Neuronal stem cell (in vitro differentiated cells): ENCODE data around the gene ZFHX3.

Experiments used
- DNase-seq: peaks from one replicate; pipeline ENCODE4 v3.0.0-alpha.2; 2013; ENCODE audit warnings: low spot score
- H2AFZ ChIP-seq: one replicate; pipeline ENCODE4 v1.6.1; 2013; ENCODE audit warnings: mild to moderate bottlenecking, low read length, inconsistent platforms
- H2AK5ac ChIP-seq: 2 replicates; pipeline ENCODE4 v1.6.1; 2013; ENCODE audit warnings: low read depth, mild to moderate bottlenecking, inconsistent platforms, low read length, moderate library complexity, mixed read lengths
- H2BK120ac ChIP-seq: 2 replicates; pipeline ENCODE4 v1.6.1; 2013; ENCODE audit warnings: low read depth, mild to moderate bottlenecking, inconsistent platforms, low read length, moderate library complexity, mixed read lengths
- H2BK12ac ChIP-seq: one replicate; pipeline ENCODE4 v1.6.1; 2013; ENCODE audit warnings: low read length, inconsistent platforms
- H2BK15ac ChIP-seq: 2 replicates; pipeline ENCODE4 v1.6.1; 2013; ENCODE audit warnings: mild to moderate bottlenecking, low read length, inconsistent platforms, mixed read lengths
- H2BK5ac ChIP-seq: one replicate; pipeline ENCODE4 v1.6.1; 2013; ENCODE audit warnings: inconsistent platforms, mild to moderate bottlenecking, low read length, moderate library complexity
- H3K14ac ChIP-seq: one replicate; pipeline ENCODE4 v1.6.1; 2013; ENCODE audit warnings: low read length, inconsistent platforms
- H3K18ac ChIP-seq: 2 replicates; pipeline ENCODE4 v1.6.1; 2013; ENCODE audit warnings: low read length, inconsistent platforms
- H3K23ac ChIP-seq: 2 replicates; pipeline ENCODE4 v1.6.1; 2013; ENCODE audit warnings: low read depth, mild to moderate bottlenecking, mixed read lengths, low read length, inconsistent platforms; ENCODE audit not compliant: poor library complexity
- H3K27ac ChIP-seq: replicated peaks from 3 replicates; pipeline ENCODE4 v1.5.1; 2013; ENCODE audit warnings: low read length, inconsistent platforms
- H3K27me3 ChIP-seq, 3 experiments: 2 replicates each; pipeline ENCODE4 v1.6.1; 2013; ENCODE audit warnings: low read length in 3 of 3, mild to moderate bottlenecking in 2 of 3, inconsistent platforms in 1 of 3, low read depth in 1 of 3, mixed read lengths in 1 of 3, moderate library complexity in 1 of 3; ENCODE audit not compliant: control insufficient read depth in 3 of 3, insufficient read depth in 3 of 3
- H3K36me3 ChIP-seq, 2 donors: replicated peaks in 1 of 2; 2 replicates each; pipeline ENCODE4 v1.6.1; 2013; ENCODE audit warnings: low read length in 2 of 2; ENCODE audit not compliant: control insufficient read depth in 2 of 2, insufficient read depth in 2 of 2
- H3K4ac ChIP-seq: 2 replicates; pipeline ENCODE4 v1.6.1; 2013; ENCODE audit warnings: inconsistent platforms, mild to moderate bottlenecking, low read length, moderate library complexity
- H3K4me1 ChIP-seq, 2 donors: 1 replicate in 1 of 2; 2 replicates in 1 of 2; pipeline ENCODE4 v1.6.1; 2013; ENCODE audit warnings: low read length in 2 of 2, low read depth in 1 of 2; ENCODE audit not compliant: control insufficient read depth in 2 of 2, insufficient read depth in 1 of 2
- H3K4me2 ChIP-seq: one replicate; pipeline ENCODE4 v1.6.1; 2013; ENCODE audit warnings: mild to moderate bottlenecking, low read length, inconsistent platforms; ENCODE audit not compliant: insufficient read depth, poor library complexity, severe bottlenecking
- H3K4me3 ChIP-seq, 2 donors: 2 replicates each; pipeline ENCODE4 v1.5.1; 2013; ENCODE audit warnings: low read length in 2 of 2, mild to moderate bottlenecking in 2 of 2, inconsistent platforms in 1 of 2, moderate library complexity in 1 of 2
- H3K79me1 ChIP-seq: one replicate; pipeline ENCODE4 v1.6.1; 2013; ENCODE audit warnings: low read depth, mild to moderate bottlenecking, inconsistent platforms, low read length, moderate library complexity
- H3K9ac ChIP-seq: one replicate; pipeline ENCODE4 v1.6.1; 2013; ENCODE audit warnings: mild to moderate bottlenecking, low read depth, low read length, inconsistent platforms; ENCODE audit not compliant: poor library complexity
- H3K9me3 ChIP-seq, 2 donors: replicated peaks in 1 of 2; 2 replicates each; pipeline versions ENCODE3 to v1.6.1; 2013; ENCODE audit warnings: low read length in 2 of 2, mild to moderate bottlenecking in 2 of 2, inconsistent platforms in 1 of 2, low read depth in 1 of 2, mixed read lengths in 1 of 2, moderate library complexity in 1 of 2; ENCODE audit not compliant: control insufficient read depth in 2 of 2, insufficient read depth in 1 of 2
- H4K8ac ChIP-seq: one replicate; pipeline ENCODE4 v1.6.1; 2013; ENCODE audit warnings: low read depth, mild to moderate bottlenecking, inconsistent platforms, low read length, moderate library complexity
- H4K91ac ChIP-seq: one replicate; pipeline ENCODE4 v1.6.1; 2013; ENCODE audit warnings: low read length, low read depth, mild to moderate bottlenecking, inconsistent platforms; ENCODE audit not compliant: poor library complexity
- WGBS, 2 donors: extraction: QIAGEN DNeasy Blood & Tissue Kit; methylation state at CpG; one replicate each; pipeline ENCODE4 v1.1.7; 2013; ENCODE audit warnings: missing lambda C conversion rate in 2 of 2, mixed read lengths in 1 of 2; ENCODE audit not compliant: insufficient read length in 2 of 2, insufficient replicate concordance in 1 of 2; ENCODE audit errors: extremely low coverage in 2 of 2; 5-methylcytosine and 5-hydroxymethylcytosine counted together

ZFHX3 gene

DNA sequence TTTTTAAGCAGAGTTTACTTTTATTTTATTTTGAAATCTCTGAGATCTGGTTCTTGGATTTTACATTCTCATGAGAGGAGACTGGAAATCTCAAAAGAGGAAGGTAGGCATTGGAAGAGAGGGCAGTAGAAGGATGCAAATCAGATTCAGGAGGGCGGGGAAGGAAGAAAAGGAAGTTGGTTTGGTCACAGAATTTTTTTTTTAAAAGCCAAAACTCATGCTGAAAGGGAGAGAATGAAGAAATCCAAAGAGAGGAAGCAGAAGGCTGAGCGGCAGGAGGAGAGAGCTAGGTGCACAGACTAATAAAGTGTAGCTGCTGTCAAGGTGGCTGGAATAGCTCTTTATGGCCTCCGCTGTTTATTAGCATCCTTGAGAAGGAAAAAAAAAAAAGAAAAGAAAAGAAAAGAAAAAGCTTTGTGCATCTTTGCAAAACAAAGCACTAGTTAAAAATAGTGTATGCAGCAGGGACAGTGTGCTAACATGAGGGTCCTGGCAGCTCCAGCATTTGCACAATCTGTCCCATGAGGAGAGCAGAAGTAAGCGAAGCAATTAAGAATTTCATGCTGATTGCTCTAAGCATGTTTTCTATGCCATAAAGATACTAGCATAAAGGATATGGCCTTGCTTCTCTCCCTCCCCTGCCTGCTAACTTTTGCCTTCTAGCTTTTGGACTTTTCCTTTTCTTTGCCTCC, 194.2 kb downstream of the ZFHX3 start:
- Histone ChIP-seq H4K8ac (no peak overlapping the region), H2BK12ac (no peak overlapping the region), H3K4me2 (no peak overlapping the region), H3K14ac (no peak overlapping the region), H3K4me1 (peaks cover 12 to 19% of the 10 kb centered on the region in 2 donors), H3K27me3 (peaks cover 0 to 2% (median 0%) of the 10 kb centered on the region in 3 experiments), H4K91ac (no peak overlapping the region), H2BK5ac (no peak overlapping the region), H3K9me3 (peaks cover 0 to 6% of the 10 kb centered on the region in 2 donors), H2BK15ac (no peak overlapping the region), H3K4me3 (no peak overlapping the region), H3K9ac (no peak overlapping the region), H2BK120ac (no peak overlapping the region), H3K23ac (no peak overlapping the region), H3K27ac (no peak overlapping the region), H2AK5ac (no peak overlapping the region), H3K18ac (no peak overlapping the region), H3K36me3 (peaks cover 0 to 19% of the 10 kb centered on the region in 2 donors), H2AFZ (no peak overlapping the region), H3K4ac (no peak overlapping the region), H3K79me1 (no peaks in the 10 kb centered on the region)
- WGBS, 2 donors: no CpG with 5 or more reads among the region's 4 CpGs
- DNase-seq: no peak

DNA sequence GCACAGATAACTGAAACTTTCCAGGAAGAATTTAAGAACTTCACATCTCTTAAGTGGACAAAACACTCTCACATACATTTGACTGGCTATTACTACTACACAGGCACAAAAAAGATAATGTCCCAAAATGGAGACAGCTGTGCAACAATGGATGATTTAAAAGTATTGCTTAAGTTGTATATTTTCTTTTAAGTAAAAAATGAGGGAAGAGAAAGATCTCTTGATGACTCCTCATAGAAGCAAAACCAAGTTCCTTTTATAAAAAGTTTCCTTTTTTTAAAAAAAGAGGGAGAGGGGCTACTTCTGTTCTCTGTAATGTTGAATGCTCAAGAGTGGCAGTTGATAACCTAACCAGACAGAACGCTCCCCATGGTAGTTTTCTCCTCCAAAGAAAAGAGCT, 195.5 kb downstream of the ZFHX3 start:
- Histone ChIP-seq H3K4me2 (no peak overlapping the region), H3K18ac (no peak overlapping the region), H3K9me3 (peaks cover 0 to 6% of the 10 kb centered on the region in 2 donors), H3K4me3 (no peak overlapping the region), H3K36me3 (peaks cover 0 to 19% of the 10 kb centered on the region in 2 donors), H2AK5ac (no peak overlapping the region), H3K4ac (no peak overlapping the region), H4K91ac (no peak overlapping the region), H3K9ac (no peak overlapping the region), H3K27me3 (peaks cover 0 to 2% (median 0%) of the 10 kb centered on the region in 3 experiments), H2BK12ac (no peak overlapping the region), H3K27ac (no peak overlapping the region), H4K8ac (no peak overlapping the region), H2AFZ (no peak overlapping the region), H3K23ac (no peak overlapping the region), H3K4me1 (peaks cover 9 to 21% of the 10 kb centered on the region in 2 donors), H2BK120ac (no peak overlapping the region), H3K79me1 (no peaks in the 10 kb centered on the region), H3K14ac (no peak overlapping the region), H2BK5ac (no peak overlapping the region), H2BK15ac (no peak overlapping the region)
- no CpG with 5 or more reads among the region's 1 CpG for WGBS, 2 donors
- DNase-seq: no peak

DNA sequence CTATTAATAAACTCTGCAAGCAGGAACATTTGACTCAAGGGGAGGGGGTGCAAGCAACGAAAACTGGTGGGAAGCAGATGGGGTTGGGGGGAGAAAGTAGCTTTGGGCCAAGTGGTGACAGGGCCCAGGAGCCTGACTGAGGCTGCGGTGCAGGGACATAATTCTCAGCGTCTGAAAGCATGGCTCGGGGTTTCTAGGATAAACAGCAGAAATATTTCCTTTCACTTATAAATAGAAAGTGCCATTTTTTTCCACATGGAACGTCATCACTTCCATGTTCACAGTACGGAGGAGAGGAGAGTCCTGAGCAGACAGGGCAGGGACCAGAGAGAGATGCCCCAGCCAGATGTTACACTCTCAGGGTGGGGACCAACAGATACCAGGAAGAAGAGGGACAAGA, 197.1 kb downstream of the ZFHX3 start:
- Histone ChIP-seq H3K27ac (no peak overlapping the region), H3K4me3 (no peak overlapping the region), H4K91ac (no peak overlapping the region), H3K79me1 (no peaks in the 10 kb centered on the region), H3K4me2 (no peak overlapping the region), H2BK120ac (no peak overlapping the region), H3K9me3 (peaks cover 0 to 6% of the 10 kb centered on the region in 2 donors), H2BK15ac (no peak overlapping the region), H2AFZ (no peak overlapping the region), H3K36me3 (peaks cover 0 to 11% of the 10 kb centered on the region in 2 donors), H4K8ac (no peak overlapping the region), H3K18ac (no peak overlapping the region), H3K4ac (no peak overlapping the region), H3K14ac (no peak overlapping the region), H3K9ac (no peak overlapping the region), H2AK5ac (no peak overlapping the region), H2BK12ac (no peak overlapping the region), H3K23ac (no peak overlapping the region), H2BK5ac (no peak overlapping the region), H3K27me3 (no peaks in the 10 kb centered on the region), H3K4me1 (peaks cover 18 to 20% of the 10 kb centered on the region in 2 donors)
- no CpG with 5 or more reads among the region's 6 CpGs for WGBS, 2 donors
- DNase-seq: no peak

DNA sequence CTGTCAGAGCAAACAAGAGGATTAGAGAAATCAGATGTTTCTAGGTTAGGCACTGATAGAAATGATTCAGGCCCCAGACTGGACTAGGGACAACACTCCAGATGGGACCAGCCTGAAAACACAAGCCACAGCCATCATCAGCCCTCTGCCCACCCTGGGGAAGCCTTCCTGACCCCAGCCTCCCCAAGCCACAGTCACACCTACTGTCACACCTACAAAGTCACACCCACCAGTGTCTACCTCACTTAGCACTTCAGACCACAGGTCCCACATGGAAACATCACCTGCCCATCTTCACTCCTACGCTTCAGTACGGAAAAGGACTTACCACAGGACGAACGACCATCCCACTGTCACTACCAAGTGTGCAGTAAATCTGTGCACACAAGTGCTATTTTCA, 197.9 kb downstream of the ZFHX3 start:
- no peak overlapping the region for H2BK15ac ChIP-seq
- no peak overlapping the region for H3K9ac ChIP-seq
- H3K23ac ChIP-seq: no peak overlapping the region
- H4K8ac ChIP-seq: no peak overlapping the region
- no peak overlapping the region for H3K4me3 ChIP-seq
- H3K4me2 ChIP-seq: no peak overlapping the region
- no peak overlapping the region for H3K14ac ChIP-seq
- no peaks in the 10 kb centered on the region for H3K79me1 ChIP-seq
- H3K18ac ChIP-seq: no peak overlapping the region
- DNase-seq: no peak
- H3K4ac ChIP-seq: no peak overlapping the region
- H3K4me1 ChIP-seq: peaks cover 26% of the 10 kb centered on the region in 2 donors
- H2AFZ ChIP-seq: no peak overlapping the region
- H2AK5ac ChIP-seq: no peak overlapping the region
- H4K91ac ChIP-seq: no peak overlapping the region
- peaks cover 0 to 6% of the 10 kb centered on the region in 2 donors for H3K9me3 ChIP-seq
- H2BK120ac ChIP-seq: no peak overlapping the region
- no peaks in the 10 kb centered on the region for H3K27me3 ChIP-seq
- H2BK12ac ChIP-seq: no peak overlapping the region
- H3K27ac ChIP-seq: no peak overlapping the region
- no CpG with 5 or more reads among the region's 4 CpGs for WGBS, 2 donors
- H2BK5ac ChIP-seq: no peak overlapping the region
- H3K36me3 ChIP-seq: peaks cover 0 to 11% of the 10 kb centered on the region in 2 donors
